HepG2 (cell line): ENCODE data around the gene CDKL5. TPM values are rescaled to one million over a fixed set of nuclear protein-coding genes. Genes with fewer than 3 reads are reported as not detected.

Experiments used
- ATAC-seq: fragments of 200-7000 bp; cut with Tn5 transposase; 3 replicates; pipeline ENCODE4 v1.9.1; 2020; ENCODE audit warnings: mild to moderate bottlenecking, moderate library complexity
- BruUV-seq: library from RNA; stranded (reverse); fragments of 400-500 nt; replicated peaks from 2 replicates; lab custom pipeline; 2021; lab: Mats Ljungman, UMichigan
- CTCF ChIA-PET: fragments of 300-600 bp; formaldehyde crosslinking; extraction: SDS; loops from one replicate; lab custom pipeline; 2021; ENCODE audit warnings: low total read pairs, inconsistent platforms, low intra/inter-chr PET ratio; lab: Yijun Ruan, JAX
- POLR2A ChIA-PET: fragments of 350-600 bp; sonication (Branson Sonifier 250); formaldehyde crosslinking; loops from one replicate; lab custom pipeline; 2020; ENCODE audit warnings: antibody characterized with exemption, inconsistent platforms; lab: Yijun Ruan, JAX
- DNase-seq: peaks from one replicate; pipeline ENCODE4 v3.0.0-alpha.2; 2015; ENCODE audit warnings: low spot score
- FAIRE-seq: peaks from 3 replicates; lab custom pipeline; 2011; peaks lifted over from hg19 to GRCh38; lab: Jason Lieb, UNC
- H2AFZ ChIP-seq: one replicate; pipeline ENCODE4 v1.6.1; 2011; ENCODE audit warnings: low read length, inconsistent platforms
- H3K27ac ChIP-seq: fragments of 300-600 bp; 3 replicates; pipeline ENCODE4 v1.8.0; 2011; ENCODE audit warnings: mixed run types, mild to moderate bottlenecking, mixed read lengths, low read length, inconsistent platforms; ENCODE audit not compliant: insufficient read depth; ENCODE audit errors: extremely low read length
- H3K27me3 ChIP-seq, 2 experiments: fragments of 200-600 bp in 1 of 2; 2 replicates in 1 of 2; 3 replicates in 1 of 2; pipeline versions ENCODE4 v1.6.0 to v1.8.0; 2011; ENCODE audit warnings: low read length in 2 of 2, mild to moderate bottlenecking in 2 of 2, moderate library complexity in 2 of 2, inconsistent platforms in 1 of 2; ENCODE audit not compliant: insufficient read depth in 2 of 2, control insufficient read depth in 1 of 2
- H3K36me3 ChIP-seq, 2 experiments: fragments of 200-600 bp in 1 of 2; replicated peaks in 1 of 2; 2 replicates in 1 of 2; 3 replicates in 1 of 2; pipeline versions ENCODE4 v1.5.1 to v1.8.0; 2011; ENCODE audit warnings: low read length in 2 of 2, inconsistent platforms in 1 of 2; ENCODE audit not compliant: insufficient read depth in 2 of 2, control insufficient read depth in 1 of 2
- H3K4me1 ChIP-seq: 2 replicates; pipeline ENCODE4 v1.5.1; 2012; ENCODE audit warnings: low read length, inconsistent platforms; ENCODE audit not compliant: insufficient read depth
- H3K4me2 ChIP-seq: 2 replicates; pipeline ENCODE4 v1.6.0; 2011; ENCODE audit warnings: low read depth, low read length, inconsistent platforms
- H3K4me3 ChIP-seq, 3 experiments: fragments of 200-600 bp in 1 of 3; sonication (generic), shearing (Covaris generic) in 1 of 3; replicated peaks in 1 of 3; 2 replicates each; pipeline ENCODE4 v1.5.1; 2011 to 2016; ENCODE audit warnings: low read length in 3 of 3, inconsistent platforms in 2 of 3, low read depth in 2 of 3, mild to moderate bottlenecking in 2 of 3, control low read depth in 1 of 3, mixed read lengths in 1 of 3; ENCODE audit not compliant: insufficient read depth in 1 of 3
- H3K79me2 ChIP-seq: one replicate; pipeline ENCODE4 v1.6.1; 2011; ENCODE audit warnings: low read length, inconsistent platforms; ENCODE audit not compliant: insufficient read depth
- H3K9ac ChIP-seq: 2 replicates; pipeline ENCODE4 v1.6.0; 2011; ENCODE audit warnings: mild to moderate bottlenecking, low read depth, low read length, inconsistent platforms; ENCODE audit not compliant: insufficient read depth
- H3K9me3 ChIP-seq: 2 replicates; pipeline ENCODE4 v1.5.1; 2012; ENCODE audit warnings: mild to moderate bottlenecking, low read length
- H4K20me1 ChIP-seq: 2 replicates; pipeline ENCODE4 v1.6.0; 2011; ENCODE audit warnings: inconsistent platforms, mild to moderate bottlenecking, low read length, moderate library complexity; ENCODE audit not compliant: insufficient read depth
- GABPB1 ChIP-seq: IDR thresholded peaks from 2 replicates; pipeline ENCODE4 v1.6.1; 2016; ENCODE audit warnings: mild to moderate bottlenecking, missing genetic modification reagents, moderate library complexity, missing compliant biosample characterization
- KLF16 ChIP-seq, 2 experiments: sonication (generic) in 1 of 2; formaldehyde crosslinking in 1 of 2; IDR thresholded peaks; 2 replicates each; pipeline versions ENCODE4 v1.6.1 to v1.8.0; 2016 to 2023; ENCODE audit warnings: missing genetic modification reagents in 2 of 2, missing compliant biosample characterization in 1 of 2
- KMT2B ChIP-seq: IDR thresholded peaks from 2 replicates; pipeline ENCODE4 v1.6.1; 2016; ENCODE audit warnings: missing genetic modification reagents, missing compliant biosample characterization
- MZF1 ChIP-seq: sonication (generic); formaldehyde crosslinking; IDR thresholded peaks from 2 replicates; pipeline ENCODE4 v1.8.1; 2023; ENCODE audit warnings: mild to moderate bottlenecking, missing genetic modification reagents, borderline replicate concordance
- PHF21A ChIP-seq: sonication (generic); formaldehyde crosslinking; IDR thresholded peaks from 2 replicates; pipeline ENCODE4 v1.5.0; 2020; ENCODE audit warnings: mild to moderate bottlenecking, missing genetic modification reagents
- SP4 ChIP-seq: sonication (generic); formaldehyde crosslinking; IDR thresholded peaks from 2 replicates; pipeline ENCODE4 v1.8.1; 2023; ENCODE audit warnings: mild to moderate bottlenecking, missing genetic modification reagents
- ZNF317 ChIP-seq: sonication (generic); formaldehyde crosslinking; IDR thresholded peaks from 2 replicates; pipeline ENCODE4 v1.5.0; 2020; ENCODE audit warnings: mild to moderate bottlenecking, missing genetic modification reagents
- ZNF629 ChIP-seq: sonication (generic); formaldehyde crosslinking; conservative IDR thresholded peaks from 2 replicates; pipeline ENCODE4 v1.5.0; 2020; ENCODE audit warnings: missing genetic modification reagents
- ZNF749 ChIP-seq: sonication (generic); formaldehyde crosslinking; IDR thresholded peaks from 2 replicates; pipeline ENCODE4 v1.8.0; 2022; ENCODE audit warnings: mild to moderate bottlenecking, missing genetic modification reagents, moderate library complexity, borderline replicate concordance
- WGBS: methylation state at CpG from one replicate; pipeline ENCODE4 v1.1.6; 2017; ENCODE audit warnings: low lambda C conversion rate; 5-methylcytosine and 5-hydroxymethylcytosine counted together
- in situ Hi-C: cut with HindIII; loops from 2 replicates; pipeline ENCODE4 v1.10.0; 2017; ENCODE audit warnings: low pct_unique_long_range_greater_than_20kb; ENCODE audit not compliant: extremely low pct_ligation_motif_present
- intact Hi-C: fragments of 100-400 bp; cut with micrococcal nuclease; formaldehyde crosslinking; loops from one replicate; pipeline ENCODE4 v1.10.0; 2022; ENCODE audit not compliant: unreplicated experiment
- polyA plus RNA-seq, 8 experiments: library from polyadenylated mRNA; depleted of rRNA in 3 of 8; stranded (reverse) in 7 of 8; unstranded in 1 of 8; fragments of >200 nt; fragmentation: Illumina TruSeq in 4 of 8; extraction: Trizol in 4 of 8; gene quantifications; 2 replicates each; pipeline versions ENCODE4 v1.2.1 to v1.2.3, GENCODE V29; 2011 to 2016; ENCODE audit warnings: low read depth in 4 of 8, missing spikeins in 1 of 8, mixed read lengths in 1 of 8; ENCODE audit not compliant: insufficient read depth in 1 of 8
- total RNA-seq, 5 experiments: library from RNA; depleted of rRNA; stranded (reverse); fragments of >200 nt; fragmentation: Illumina TruSeq; extraction: Trizol; gene quantifications; 2 replicates each; pipeline ENCODE4 v1.2.3, GENCODE V29; 2016; ENCODE audit warnings: low read depth in 1 of 5
- TF ChIP-seq, protein P1 (sequence below): sonication (generic); formaldehyde crosslinking; IDR thresholded peaks from 2 replicates; pipeline ENCODE4 v1.4.0; 2020; ENCODE audit warnings: low read depth, mild to moderate bottlenecking, missing genetic modification reagents
- TF ChIP-seq, protein P2 (sequence below): IDR thresholded peaks from 2 replicates; pipeline ENCODE4 v1.6.1; 2012; ENCODE audit warnings: inconsistent platforms
- TF ChIP-seq, protein P3 (sequence below): sonication (generic); formaldehyde crosslinking; IDR thresholded peaks from 2 replicates; pipeline ENCODE4 v1.5.0; 2020; ENCODE audit warnings: mild to moderate bottlenecking, missing genetic modification reagents
- TF ChIP-seq, protein P4 (sequence below): sonication (generic); formaldehyde crosslinking; IDR thresholded peaks from 2 replicates; pipeline ENCODE4 v1.4.0; 2020; ENCODE audit warnings: mild to moderate bottlenecking, missing genetic modification reagents
- TF ChIP-seq, protein P5 (sequence below): sonication (generic); IDR thresholded peaks from 2 replicates; pipeline ENCODE4 v1.6.1; 2016; ENCODE audit warnings: low read depth, borderline replicate concordance

Gene CDKL5
- total and polyA plus RNA-seq, 2 of the 13 experiments (the other 11 are each of a cell fraction or from before 2014, with no cell fraction given): 2.8 to 7.0 TPM

DNA sequence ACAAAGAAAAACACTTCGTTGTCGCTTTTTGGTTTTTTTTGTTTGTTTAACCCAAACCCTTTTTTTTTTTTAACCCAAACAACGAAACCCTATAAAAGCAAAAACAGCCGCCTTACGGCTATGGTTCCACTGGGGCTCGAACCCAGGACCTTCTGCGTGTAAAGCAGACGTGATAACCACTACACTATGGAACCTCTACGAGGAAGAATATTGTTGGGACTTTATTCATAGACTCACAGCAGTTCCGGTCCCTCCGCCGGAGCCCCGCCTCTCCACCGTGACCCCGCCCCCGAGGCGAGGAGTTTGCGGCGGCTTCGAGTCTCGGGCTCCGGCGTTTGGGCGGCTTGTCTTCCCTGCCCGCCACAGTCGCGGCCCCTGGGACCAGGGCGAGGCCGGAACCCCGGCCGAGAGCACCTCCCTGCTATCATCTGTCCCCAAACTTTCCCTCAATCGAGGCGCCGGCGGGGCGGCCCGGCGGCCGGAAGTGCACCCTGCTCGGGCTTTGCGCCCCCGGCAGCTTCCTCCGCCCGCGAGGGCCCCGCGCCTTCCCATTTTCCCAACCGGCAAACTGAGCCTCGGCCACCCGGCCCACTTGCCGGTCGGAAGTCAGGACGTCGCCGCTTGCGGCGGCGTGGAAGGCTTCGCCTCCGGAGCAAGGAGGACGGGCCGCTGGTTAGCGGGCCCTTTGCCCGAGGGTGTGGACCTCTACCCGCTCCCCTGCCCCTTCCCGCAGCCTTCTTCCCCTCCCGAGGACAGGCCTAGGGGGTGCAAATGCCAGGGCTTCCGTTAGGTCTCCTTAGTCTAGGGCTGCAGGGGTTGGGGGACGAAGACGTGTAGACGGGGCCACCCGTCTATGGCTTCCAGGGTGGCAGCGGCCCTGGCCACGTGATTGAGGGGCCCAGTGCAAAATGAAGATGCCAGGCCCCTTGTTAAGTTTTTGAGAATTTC lies 249.7 kb downstream of the CDKL5 start (continued):
- TF ChIP-seq ZNF629 (CRISPR knock-in tag): peak; percentile 98
- TF ChIP-seq PHF21A: peak; percentile 55; the same call in 1 of the 2 replicates
- 0 out of 2 replicates have a peak, but pooled peaks have one; percentile 30 for TF ChIP-seq ZNF317
- TF ChIP-seq ZNF749 (CRISPR knock-in tag): no peak
- peak; percentile 75 for TF ChIP-seq KMT2B (CRISPR knock-in tag)
- TF ChIP-seq KLF16 (CRISPR knock-in tag; IDR thresholded peaks at IDR 0.05): 0 out of 4 replicates have a peak, but pooled peaks of 1 of the 2 experiments have one; percentile 27
- TF ChIP-seq, protein P1, sequence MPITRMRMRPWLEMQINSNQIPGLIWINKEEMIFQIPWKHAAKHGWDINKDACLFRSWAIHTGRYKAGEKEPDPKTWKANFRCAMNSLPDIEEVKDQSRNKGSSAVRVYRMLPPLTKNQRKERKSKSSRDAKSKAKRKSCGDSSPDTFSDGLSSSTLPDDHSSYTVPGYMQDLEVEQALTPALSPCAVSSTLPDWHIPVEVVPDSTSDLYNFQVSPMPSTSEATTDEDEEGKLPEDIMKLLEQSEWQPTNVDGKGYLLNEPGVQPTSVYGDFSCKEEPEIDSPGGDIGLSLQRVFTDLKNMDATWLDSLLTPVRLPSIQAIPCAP (CRISPR knock-in tag): no peak
- TF ChIP-seq, protein P2, sequence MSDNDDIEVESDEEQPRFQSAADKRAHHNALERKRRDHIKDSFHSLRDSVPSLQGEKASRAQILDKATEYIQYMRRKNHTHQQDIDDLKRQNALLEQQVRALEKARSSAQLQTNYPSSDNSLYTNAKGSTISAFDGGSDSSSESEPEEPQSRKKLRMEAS: peak; percentile 35; the same call in 1 of the 2 replicates
- TF ChIP-seq SP4 (CRISPR knock-in tag): peak; percentile 38; the same call in 1 of the 2 replicates
- TF ChIP-seq GABPB1: peak; percentile 88

DNA sequence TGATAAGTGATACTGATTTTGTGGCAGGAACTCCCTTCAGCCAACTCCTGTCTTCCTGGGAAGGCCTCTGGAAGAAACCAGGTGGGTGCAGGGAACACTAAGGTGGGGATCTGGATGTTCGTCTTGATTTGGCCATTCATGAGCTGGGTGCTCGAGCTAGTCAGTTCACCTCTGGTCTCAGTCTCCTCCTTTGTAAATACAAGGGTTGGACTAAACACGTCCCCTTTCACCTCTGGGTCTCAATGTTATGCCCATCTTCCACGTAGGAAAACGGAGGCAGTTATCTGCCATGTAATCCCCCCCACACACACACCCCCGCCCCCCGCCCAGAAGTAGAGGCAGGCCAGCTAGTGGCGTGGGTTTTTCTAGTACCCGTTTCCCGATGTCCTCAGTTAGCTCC lies 250.6 kb downstream of the CDKL5 start:
- H3K4me3 ChIP-seq: peak overlapping the region; percentile 50 to 78 (median 72)
- ChIA-PET POLR2A (interaction anchor here (0.8 kb wide), 1 partner anchor 45 kb away, joined by 4 read pairs; no protein-coding TSS in a partner anchor), CTCF (interaction anchor here (1.1 kb wide), 1 partner anchor 59 kb away, joined by 3 read pairs; no protein-coding TSS in a partner anchor)
- H4K20me1 ChIP-seq: no peaks in the 10 kb centered on the region
- in situ Hi-C loops (loop anchor here (10.0 kb wide), 1 partner anchor 251 kb away; the partner anchor contains the start of gene CDKL5), intact Hi-C loops (loop anchor here (5.0 to 10.0 kb wide), 2 partner anchors 211 to 281 kb away; no protein-coding TSS in a partner anchor)
- H3K79me2 ChIP-seq: no peaks in the 10 kb centered on the region
- WGBS: 0% methylated on average over 3 of the region's 10 CpGs
- H3K27me3 ChIP-seq: no peaks in the 10 kb centered on the region
- ATAC-seq: peak; percentile 32
- TF ChIP-seq ZNF629 (CRISPR knock-in tag) (peak; percentile 73), MZF1 (CRISPR knock-in tag) (no peak)
- TF ChIP-seq, protein P3, sequence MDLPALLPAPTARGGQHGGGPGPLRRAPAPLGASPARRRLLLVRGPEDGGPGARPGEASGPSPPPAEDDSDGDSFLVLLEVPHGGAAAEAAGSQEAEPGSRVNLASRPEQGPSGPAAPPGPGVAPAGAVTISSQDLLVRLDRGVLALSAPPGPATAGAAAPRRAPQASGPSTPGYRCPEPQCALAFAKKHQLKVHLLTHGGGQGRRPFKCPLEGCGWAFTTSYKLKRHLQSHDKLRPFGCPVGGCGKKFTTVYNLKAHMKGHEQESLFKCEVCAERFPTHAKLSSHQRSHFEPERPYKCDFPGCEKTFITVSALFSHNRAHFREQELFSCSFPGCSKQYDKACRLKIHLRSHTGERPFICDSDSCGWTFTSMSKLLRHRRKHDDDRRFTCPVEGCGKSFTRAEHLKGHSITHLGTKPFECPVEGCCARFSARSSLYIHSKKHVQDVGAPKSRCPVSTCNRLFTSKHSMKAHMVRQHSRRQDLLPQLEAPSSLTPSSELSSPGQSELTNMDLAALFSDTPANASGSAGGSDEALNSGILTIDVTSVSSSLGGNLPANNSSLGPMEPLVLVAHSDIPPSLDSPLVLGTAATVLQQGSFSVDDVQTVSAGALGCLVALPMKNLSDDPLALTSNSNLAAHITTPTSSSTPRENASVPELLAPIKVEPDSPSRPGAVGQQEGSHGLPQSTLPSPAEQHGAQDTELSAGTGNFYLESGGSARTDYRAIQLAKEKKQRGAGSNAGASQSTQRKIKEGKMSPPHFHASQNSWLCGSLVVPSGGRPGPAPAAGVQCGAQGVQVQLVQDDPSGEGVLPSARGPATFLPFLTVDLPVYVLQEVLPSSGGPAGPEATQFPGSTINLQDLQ (CRISPR knock-in tag): no peak
- TF ChIP-seq, protein P4, sequence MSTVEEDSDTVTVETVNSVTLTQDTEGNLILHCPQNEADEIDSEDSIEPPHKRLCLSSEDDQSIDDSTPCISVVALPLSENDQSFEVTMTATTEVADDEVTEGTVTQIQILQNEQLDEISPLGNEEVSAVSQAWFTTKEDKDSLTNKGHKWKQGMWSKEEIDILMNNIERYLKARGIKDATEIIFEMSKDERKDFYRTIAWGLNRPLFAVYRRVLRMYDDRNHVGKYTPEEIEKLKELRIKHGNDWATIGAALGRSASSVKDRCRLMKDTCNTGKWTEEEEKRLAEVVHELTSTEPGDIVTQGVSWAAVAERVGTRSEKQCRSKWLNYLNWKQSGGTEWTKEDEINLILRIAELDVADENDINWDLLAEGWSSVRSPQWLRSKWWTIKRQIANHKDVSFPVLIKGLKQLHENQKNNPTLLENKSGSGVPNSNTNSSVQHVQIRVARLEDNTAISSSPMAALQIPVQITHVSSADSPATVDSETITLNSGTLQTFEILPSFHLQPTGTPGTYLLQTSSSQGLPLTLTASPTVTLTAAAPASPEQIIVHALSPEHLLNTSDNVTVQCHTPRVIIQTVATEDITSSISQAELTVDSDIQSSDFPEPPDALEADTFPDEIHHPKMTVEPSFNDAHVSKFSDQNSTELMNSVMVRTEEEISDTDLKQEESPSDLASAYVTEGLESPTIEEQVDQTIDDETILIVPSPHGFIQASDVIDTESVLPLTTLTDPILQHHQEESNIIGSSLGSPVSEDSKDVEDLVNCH: no peak
- TF ChIP-seq, protein P5, sequence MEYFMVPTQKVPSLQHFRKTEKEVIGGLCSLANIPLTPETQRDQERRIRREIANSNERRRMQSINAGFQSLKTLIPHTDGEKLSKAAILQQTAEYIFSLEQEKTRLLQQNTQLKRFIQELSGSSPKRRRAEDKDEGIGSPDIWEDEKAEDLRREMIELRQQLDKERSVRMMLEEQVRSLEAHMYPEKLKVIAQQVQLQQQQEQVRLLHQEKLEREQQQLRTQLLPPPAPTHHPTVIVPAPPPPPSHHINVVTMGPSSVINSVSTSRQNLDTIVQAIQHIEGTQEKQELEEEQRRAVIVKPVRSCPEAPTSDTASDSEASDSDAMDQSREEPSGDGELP: no peak
- H3K4me2 ChIP-seq: peak overlapping the region; percentile 88
- peak; percentile 40 for FAIRE-seq
- H3K27ac ChIP-seq: no peak overlapping the region
- peak overlapping the region; percentile 46 for H3K9ac ChIP-seq
- DNase-seq: no peak
- H3K9me3 ChIP-seq: no peaks in the 10 kb centered on the region
- no peak overlapping the region for H2AFZ ChIP-seq
- no peaks in the 10 kb centered on the region for H3K36me3 ChIP-seq
- no TSS peak for BruUV-seq
- peaks cover 13% of the 10 kb centered on the region for H3K4me1 ChIP-seq
